ENCODE results near the gene FOLH1. TPM values are rescaled to one million over a fixed set of nuclear protein-coding genes. Genes with fewer than 3 reads are reported as not detected.
"Not testable (repeated sequence)": the region's sequence is repeated elsewhere in the genome, so short reads cannot be mapped to it uniquely, and the experiment has no call there.

FOLH1 gene
- total and polyA plus RNA-seq, 2 experiments from 2014 or later: not detected

GRCh38 chr11:49185597-49185996, 22.8 kb downstream of the FOLH1 start:
- not testable (repeated sequence) for H3K9me3 ChIP-seq (ENCODE audit: low read depth); DNase-seq (ENCODE audit: low spot score); H3K4me3 ChIP-seq; H3K4me1 ChIP-seq (ENCODE audit: insufficient read depth); H3K9me2 ChIP-seq (replicated peaks; ENCODE audit: insufficient read depth); H2AFZ ChIP-seq; H3K27me3 ChIP-seq; H3K27ac ChIP-seq; H4K20me1 ChIP-seq (ENCODE audit: insufficient read depth, poor library complexity, severe bottlenecking); H3K79me2 ChIP-seq; H3K4me2 ChIP-seq; H3K36me3 ChIP-seq (replicated peaks; ENCODE audit: insufficient read depth, low read depth)
- WGBS (ENCODE audit: low lambda C conversion rate, missing lambda C conversion rate): 49% methylated on average over 3 of the region's 3 CpGs

DNA sequence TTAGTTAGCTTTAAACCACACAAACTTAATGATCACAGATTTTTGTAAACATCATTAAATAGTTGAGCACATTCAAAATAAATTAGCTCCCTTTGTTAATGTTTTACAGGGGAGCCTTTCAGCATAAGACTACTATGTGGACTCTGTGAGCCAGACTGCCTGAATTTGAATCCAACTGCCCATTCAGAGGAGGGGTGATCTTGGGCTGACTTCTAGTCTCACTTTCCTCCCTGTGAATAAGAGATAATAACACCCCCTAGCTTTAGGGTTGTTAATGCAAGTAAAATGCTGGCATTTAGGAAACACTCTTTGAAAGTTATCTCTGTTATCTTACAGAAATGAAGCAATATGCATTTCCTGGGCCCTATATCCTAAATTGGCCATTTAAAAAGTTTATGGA, 23.6 kb downstream of the FOLH1 start:
- H3K9me3 ChIP-seq (ENCODE audit: low read depth); H3K4me1 ChIP-seq (ENCODE audit: insufficient read depth); DNase-seq (ENCODE audit: low spot score); H3K36me3 ChIP-seq (replicated peaks; ENCODE audit: insufficient read depth, low read depth); H3K4me2 ChIP-seq; H3K27me3 ChIP-seq; H3K79me2 ChIP-seq; H2AFZ ChIP-seq; H3K4me3 ChIP-seq; H4K20me1 ChIP-seq (ENCODE audit: insufficient read depth, poor library complexity, severe bottlenecking); H3K27ac ChIP-seq; H3K9me2 ChIP-seq (replicated peaks; ENCODE audit: insufficient read depth): not testable (repeated sequence)

DNA sequence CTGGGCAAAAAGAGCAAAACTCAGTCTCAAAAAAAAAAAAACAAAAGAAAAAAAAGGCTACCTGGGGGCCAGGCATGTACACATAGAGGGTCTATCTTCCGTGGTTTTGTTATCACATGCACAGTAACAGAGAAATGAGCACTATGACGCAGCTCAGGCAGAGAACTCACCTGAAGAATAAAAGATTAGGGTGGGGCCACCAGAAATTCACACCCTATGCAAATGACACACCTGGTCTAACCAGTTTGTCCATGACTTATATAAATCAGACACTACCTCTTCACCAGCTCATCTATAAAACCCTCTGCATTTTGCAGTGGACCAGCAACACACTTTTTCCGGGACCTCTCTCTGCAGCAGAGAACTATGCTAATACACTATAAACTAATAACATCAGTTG, 30.5 kb downstream of the FOLH1 start:
- 48% methylated on average over 3 of the region's 3 CpGs for WGBS (ENCODE audit: low lambda C conversion rate, missing lambda C conversion rate)
- H3K36me3 ChIP-seq (replicated peaks; ENCODE audit: insufficient read depth, low read depth); H3K9me3 ChIP-seq (ENCODE audit: low read depth); H3K4me1 ChIP-seq (ENCODE audit: insufficient read depth); H3K4me3 ChIP-seq; H3K79me2 ChIP-seq; H3K27me3 ChIP-seq; H3K27ac ChIP-seq; H3K9me2 ChIP-seq (replicated peaks; ENCODE audit: insufficient read depth); H2AFZ ChIP-seq; DNase-seq (ENCODE audit: low spot score); H4K20me1 ChIP-seq (ENCODE audit: insufficient read depth, poor library complexity, severe bottlenecking); H3K4me2 ChIP-seq: not testable (repeated sequence)

GRCh38 chr11:49175378-49175777, 33.0 kb downstream of the FOLH1 start:
- H3K9me3 ChIP-seq (ENCODE audit: low read depth); H3K79me2 ChIP-seq; H3K9me2 ChIP-seq (replicated peaks; ENCODE audit: insufficient read depth); H3K4me1 ChIP-seq (ENCODE audit: insufficient read depth); H3K4me3 ChIP-seq; DNase-seq (ENCODE audit: low spot score); H3K36me3 ChIP-seq (replicated peaks; ENCODE audit: insufficient read depth, low read depth); H3K27ac ChIP-seq; H4K20me1 ChIP-seq (ENCODE audit: insufficient read depth, poor library complexity, severe bottlenecking); H3K4me2 ChIP-seq; H2AFZ ChIP-seq; H3K27me3 ChIP-seq: not testable (repeated sequence)

DNA sequence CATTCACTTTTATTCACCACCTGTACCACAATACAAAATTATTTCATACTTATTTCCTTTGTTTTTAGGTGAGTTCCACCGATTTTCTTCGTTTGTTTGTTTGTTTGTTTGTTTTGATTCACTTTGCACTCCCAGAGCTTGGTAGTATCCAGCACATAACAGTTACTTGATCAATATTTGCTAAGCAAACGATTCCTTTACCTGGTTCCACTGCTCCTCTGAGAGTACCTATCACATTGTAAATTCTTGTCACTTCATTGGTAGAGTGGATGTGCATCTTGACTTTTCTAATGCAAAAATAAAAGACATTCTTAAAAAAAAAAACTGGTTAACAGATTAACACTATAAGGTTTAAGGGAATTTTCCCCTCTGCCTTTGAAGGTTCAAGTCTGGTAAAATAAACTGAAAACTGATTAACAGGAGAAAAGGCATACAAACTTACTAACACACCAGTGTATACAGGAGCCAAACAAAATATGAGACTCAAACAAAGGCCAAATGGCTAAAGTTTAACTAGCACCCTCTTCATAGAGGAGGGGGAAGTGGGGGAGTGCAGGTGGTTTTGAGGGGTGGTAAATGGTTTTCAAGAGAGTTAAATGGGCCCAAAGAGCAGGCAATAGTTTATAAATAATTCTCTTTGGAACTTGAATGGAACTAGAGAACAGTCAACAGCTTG, 33.6 kb downstream of the FOLH1 start:
- H3K27me3 ChIP-seq; H4K20me1 ChIP-seq (ENCODE audit: insufficient read depth, poor library complexity, severe bottlenecking); H3K4me1 ChIP-seq (ENCODE audit: insufficient read depth); H3K4me3 ChIP-seq; H3K9me3 ChIP-seq (ENCODE audit: low read depth); H3K27ac ChIP-seq; H2AFZ ChIP-seq; H3K36me3 ChIP-seq (replicated peaks; ENCODE audit: insufficient read depth, low read depth); H3K4me2 ChIP-seq; DNase-seq (ENCODE audit: low spot score); H3K79me2 ChIP-seq; H3K9me2 ChIP-seq (replicated peaks; ENCODE audit: insufficient read depth): not testable (repeated sequence)
- 17% methylated on average over 3 of the region's 3 CpGs for WGBS (ENCODE audit: low lambda C conversion rate, missing lambda C conversion rate)

GRCh38 chr11:49171613-49172012, 36.8 kb downstream of the FOLH1 start:
- not testable (repeated sequence) for H3K4me1 ChIP-seq (ENCODE audit: insufficient read depth); H3K4me2 ChIP-seq; H3K9me3 ChIP-seq (ENCODE audit: low read depth); H3K36me3 ChIP-seq (replicated peaks; ENCODE audit: insufficient read depth, low read depth); H4K20me1 ChIP-seq (ENCODE audit: insufficient read depth, poor library complexity, severe bottlenecking); H3K9me2 ChIP-seq (replicated peaks; ENCODE audit: insufficient read depth); H3K27me3 ChIP-seq; H2AFZ ChIP-seq; H3K27ac ChIP-seq; H3K79me2 ChIP-seq; H3K4me3 ChIP-seq; DNase-seq (ENCODE audit: low spot score)
- 56% methylated on average over 3 of the region's 3 CpGs for WGBS (ENCODE audit: low lambda C conversion rate, missing lambda C conversion rate)

GRCh38 chr11:49169579-49169978, 38.8 kb downstream of the FOLH1 start:
- not testable (repeated sequence) for H3K9me2 ChIP-seq (replicated peaks; ENCODE audit: insufficient read depth); H3K4me3 ChIP-seq; H2AFZ ChIP-seq; DNase-seq (ENCODE audit: low spot score); H3K79me2 ChIP-seq; H3K27me3 ChIP-seq; H3K4me1 ChIP-seq (ENCODE audit: insufficient read depth); H3K4me2 ChIP-seq; H3K36me3 ChIP-seq (replicated peaks; ENCODE audit: insufficient read depth, low read depth); H4K20me1 ChIP-seq (ENCODE audit: insufficient read depth, poor library complexity, severe bottlenecking); H3K9me3 ChIP-seq (ENCODE audit: low read depth); H3K27ac ChIP-seq
- WGBS (ENCODE audit: low lambda C conversion rate, missing lambda C conversion rate): 58% methylated on average over 3 of the region's 3 CpGs

GRCh38 chr11:49168992-49169391, 39.4 kb downstream of the FOLH1 start:
- H3K4me2 ChIP-seq; H3K9me2 ChIP-seq (replicated peaks; ENCODE audit: insufficient read depth); H3K36me3 ChIP-seq (replicated peaks; ENCODE audit: insufficient read depth, low read depth); H3K4me1 ChIP-seq (ENCODE audit: insufficient read depth); H3K9me3 ChIP-seq (ENCODE audit: low read depth); H3K79me2 ChIP-seq; H3K4me3 ChIP-seq; H3K27me3 ChIP-seq; H2AFZ ChIP-seq; H4K20me1 ChIP-seq (ENCODE audit: insufficient read depth, poor library complexity, severe bottlenecking); H3K27ac ChIP-seq; DNase-seq (ENCODE audit: low spot score): not testable (repeated sequence)
- WGBS (ENCODE audit: low lambda C conversion rate, missing lambda C conversion rate): 59% methylated on average over 4 of the region's 4 CpGs
